HG03571 (cell line): ENCODE measurements around the gene AQP9.

Experiments used
- ATAC-seq: cut with Tn5 transposase; IDR thresholded peaks from one replicate; pipeline ENCODE4 v1.9.1; 2021; ENCODE audit not compliant: unreplicated experiment

Gene AQP9

DNA sequence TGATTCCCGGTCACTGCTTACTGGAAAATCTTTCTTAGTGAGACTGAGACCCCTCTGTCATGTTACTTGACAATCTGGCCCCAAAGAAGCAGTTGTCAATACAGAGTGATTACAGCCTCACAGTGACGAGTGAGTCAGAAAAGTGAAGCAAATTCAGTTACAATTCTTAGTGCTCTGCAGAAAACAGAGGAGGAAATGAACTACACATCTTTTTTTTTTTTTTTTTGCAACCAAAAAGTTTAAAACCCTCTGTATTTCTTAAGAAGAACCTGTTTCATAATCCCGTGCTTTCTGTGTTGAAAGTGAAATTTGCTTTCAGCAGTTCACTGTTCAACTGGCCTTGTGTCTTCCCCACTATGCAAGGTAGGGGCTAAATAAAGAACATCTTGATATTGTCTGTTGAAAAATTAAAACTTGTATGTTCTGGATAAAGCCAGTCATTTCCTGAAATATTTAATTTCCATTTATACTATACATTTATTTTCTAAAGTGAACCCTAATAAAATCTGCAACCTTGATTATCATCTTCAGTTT lies 1.9 kb downstream of the AQP9 start:
- ATAC-seq, result no peak

DNA sequence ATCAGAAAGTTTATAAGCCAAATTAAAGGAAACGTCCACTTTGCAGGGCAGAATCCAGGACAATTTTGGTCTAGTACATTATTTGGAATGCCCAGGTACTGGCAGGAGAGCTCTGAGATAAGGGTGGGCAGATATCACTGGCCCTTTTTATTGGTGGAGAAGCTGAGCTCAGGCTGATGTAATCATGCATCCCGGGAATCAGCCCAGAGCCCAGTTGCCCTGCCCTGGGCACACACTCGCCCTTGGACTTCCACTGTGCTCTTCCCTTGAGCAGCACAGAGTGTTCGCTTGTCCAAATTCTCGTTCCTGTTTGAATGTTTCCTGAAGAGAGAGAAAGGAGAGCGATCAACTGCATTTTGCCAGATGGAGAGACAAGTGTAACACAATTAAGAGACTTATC lies 3.7 kb downstream of the AQP9 start:
- ATAC-seq, result no peak

DNA sequence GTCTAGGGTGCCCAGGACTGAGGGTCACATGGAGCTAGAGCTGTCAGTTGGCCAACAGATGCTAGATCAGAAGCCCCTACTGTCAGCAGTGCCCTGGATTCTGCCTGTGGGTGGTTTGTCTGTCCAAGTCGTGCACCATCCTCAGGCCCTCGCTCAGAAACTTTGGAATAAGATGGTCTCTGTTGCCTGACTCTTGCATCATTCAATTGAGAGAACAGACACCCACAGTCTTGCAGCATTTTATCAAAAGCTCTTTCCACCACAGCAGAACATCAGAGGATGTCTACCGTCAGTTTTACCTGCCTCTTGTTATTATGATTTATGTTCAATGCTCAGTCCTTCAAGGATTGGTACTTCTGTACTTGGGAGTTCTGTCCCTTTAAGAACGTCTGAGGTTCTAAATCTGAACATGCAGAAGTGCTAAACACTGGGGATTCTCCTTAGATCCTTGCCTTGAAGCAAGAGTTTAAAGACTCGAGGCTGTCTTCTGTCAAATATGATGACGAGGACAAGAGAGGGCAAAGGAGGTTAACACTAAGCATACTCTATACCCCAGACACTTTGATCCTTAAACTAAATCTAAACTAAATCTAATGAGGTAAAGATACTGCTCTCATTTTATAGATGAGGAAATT lies 4.8 kb downstream of the AQP9 start:
- ATAC-seq, result no peak

DNA sequence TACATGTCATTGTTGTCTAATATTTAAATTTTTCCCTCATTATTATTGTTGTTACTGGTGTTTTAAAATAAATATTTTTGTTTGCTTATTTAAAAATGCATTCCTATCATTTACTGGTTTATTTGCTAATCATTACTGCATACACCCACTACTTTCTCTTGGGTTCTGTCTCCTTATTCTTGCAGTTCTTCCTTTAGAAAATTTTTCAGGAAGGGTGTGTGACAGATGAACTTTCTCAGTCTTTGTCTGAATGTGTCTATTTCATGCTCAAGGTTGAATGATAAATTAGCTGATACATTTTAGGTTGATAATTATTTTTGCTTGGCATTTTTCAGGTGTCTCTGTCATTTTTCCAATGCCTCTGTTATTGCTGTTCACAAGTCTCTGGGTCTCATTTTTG lies 7.4 kb downstream of the AQP9 start:
- no peak for ATAC-seq

DNA sequence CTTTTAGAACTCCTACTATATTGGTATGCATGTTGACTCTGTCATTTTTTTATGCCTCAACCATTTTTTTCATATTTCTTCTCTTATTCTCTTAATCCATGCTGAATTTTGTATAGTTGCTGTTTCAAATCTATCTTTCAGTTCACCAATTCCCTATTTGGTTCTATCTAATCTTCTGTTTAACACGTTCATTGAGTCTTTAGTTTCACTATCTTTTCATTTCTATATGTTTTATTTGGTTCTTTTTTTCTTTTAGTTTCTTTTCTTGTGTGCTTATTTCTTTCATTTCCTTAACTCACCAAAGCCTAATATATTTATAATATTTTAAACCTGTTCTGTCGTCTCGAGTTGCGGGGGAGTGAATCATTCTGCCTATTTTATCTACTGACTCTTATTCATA lies 8.0 kb downstream of the AQP9 start:
- ATAC-seq, result no peak

DNA sequence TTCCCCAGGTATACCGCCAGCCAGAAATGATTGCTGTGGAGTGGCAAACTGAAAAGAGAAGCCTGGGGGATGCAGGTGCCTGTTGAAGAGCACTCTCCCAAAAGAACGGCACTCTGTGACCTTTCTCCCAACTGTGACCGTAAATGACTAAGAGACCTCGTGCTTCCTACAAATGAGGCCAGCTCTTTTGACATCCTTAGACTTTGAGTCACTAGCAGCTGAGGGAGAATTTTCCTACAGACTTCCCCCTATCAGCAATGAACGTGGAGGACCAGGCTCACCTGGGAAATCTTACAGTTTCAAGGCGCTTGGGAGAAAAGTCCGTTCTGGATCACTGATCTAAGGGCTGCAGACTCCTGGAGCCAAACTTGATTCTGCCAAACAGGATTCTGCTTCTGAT lies 8.6 kb downstream of the AQP9 start:
- no peak for ATAC-seq

DNA sequence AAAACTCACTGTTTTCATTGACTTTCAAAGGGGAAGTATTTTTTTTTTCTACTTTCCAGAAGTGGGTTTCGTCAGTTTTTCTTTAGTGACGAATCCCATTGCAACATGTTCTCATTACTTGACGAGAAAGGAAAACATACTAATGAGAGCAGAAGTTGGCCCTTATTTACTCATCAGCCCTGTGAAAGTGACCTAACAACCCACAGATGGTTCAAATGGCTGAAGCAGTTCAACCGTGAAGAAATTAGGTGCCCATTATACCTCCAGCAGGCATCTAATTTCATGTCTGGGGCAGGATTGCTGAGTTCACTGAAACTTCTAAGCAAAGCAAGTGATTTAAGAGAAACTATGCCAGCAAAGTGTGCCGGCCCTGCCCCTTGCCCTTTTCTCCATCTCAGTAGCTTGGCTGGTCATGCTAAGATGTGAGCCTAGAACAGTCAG lies 9.0 kb downstream of the AQP9 start:
- no peak for ATAC-seq

DNA sequence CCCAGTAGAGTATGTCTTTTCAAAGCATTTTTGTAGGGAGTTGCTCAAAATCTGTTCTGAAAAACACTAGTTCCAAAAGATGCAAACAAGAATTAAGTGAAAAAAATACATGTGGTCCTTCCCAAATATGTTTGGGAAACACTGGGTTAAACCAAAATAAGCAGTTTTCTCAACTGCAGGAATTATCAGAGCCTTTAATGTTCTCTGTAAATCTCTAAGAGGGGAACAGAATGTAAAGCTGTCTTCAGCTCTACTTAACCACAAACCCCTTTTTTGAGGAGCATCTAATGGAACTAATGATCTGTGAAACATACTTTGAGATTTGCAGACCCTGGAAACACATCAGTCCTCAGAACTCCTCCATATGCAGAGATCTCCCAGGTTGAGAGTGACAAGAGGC lies 9.9 kb downstream of the AQP9 start:
- ATAC-seq, result no peak

DNA sequence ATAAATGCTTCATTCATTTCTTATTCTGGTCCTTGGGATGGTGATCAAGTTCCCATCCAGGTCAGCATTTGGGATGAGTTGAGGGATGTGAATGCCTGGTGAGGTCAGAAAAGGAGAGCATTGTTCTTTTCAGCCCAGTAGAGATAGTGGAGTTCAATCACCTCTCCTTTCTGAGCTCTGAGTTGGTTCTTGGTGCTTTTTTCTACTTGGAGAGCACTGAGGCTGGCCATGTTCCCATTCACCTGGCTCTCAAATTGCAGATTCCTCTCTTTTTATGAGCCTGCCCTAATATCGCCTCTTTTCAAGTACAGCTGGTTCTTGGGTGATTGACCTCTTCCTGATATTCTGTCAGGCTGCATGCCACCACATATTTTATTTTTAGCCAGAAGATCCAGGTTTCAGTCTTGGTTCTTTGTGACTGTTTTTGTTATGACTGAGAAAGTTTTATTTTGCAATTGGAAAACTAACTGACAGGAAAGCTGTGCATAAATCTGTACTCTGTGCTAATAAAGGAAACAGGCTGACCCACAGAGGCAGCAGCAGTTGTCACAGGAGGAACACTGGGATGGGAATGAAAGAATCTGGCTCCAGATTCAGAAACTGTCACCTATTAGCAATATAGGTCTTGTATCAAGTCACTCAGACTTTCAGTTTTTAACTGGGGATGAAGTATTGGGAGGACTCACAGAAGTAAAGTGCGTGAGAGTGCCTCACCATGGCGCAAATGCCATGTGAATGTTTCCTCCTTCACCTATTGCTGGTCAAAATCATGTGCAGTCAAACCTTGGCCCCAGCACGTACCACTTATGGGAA lies 10.7 kb downstream of the AQP9 start:
- no peak for ATAC-seq

DNA sequence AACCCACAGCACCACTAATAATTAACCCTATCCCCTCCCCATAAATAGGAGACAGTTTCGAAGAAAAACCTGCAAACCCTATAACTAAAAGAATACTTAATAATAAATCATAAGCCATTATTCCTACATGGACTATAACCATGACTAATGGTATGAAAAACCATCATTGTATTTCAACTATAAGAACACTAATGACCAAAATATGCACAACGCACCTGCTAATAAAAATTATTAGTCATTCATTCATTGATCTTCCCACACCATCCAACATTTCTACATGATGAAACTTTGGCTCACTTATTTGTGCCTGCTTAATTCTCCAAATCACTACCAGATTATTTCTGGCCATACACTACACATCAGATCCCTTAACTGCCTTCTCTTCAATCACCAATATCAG lies 16.6 kb downstream of the AQP9 start:
- ATAC-seq, result no peak

DNA sequence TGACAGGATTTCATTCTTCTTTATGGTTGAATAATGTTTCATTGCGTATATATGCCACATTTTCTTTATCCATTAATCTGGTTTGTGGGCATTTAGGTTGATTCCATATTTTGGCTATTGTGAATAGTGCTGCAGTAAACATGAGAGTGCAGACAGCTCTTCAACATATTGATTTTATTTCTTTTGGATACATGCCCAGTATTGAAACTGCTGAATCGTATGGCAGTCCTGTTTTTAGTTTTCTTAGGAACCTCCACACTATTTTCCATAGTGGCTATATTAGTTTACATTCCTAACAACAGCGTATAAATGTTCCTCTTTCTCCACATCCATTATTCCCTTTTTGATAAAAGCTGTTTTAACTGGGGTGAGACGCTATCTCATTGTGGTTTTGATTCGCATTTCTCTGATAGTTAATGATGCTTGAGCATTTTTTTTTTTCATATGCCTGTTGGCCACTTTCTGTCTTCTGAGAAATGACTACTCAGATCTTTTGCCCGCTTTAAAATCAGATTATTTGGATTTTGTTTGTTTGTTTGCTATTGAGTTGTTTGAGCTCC lies 21.7 kb downstream of the AQP9 start:
- no peak for ATAC-seq

DNA sequence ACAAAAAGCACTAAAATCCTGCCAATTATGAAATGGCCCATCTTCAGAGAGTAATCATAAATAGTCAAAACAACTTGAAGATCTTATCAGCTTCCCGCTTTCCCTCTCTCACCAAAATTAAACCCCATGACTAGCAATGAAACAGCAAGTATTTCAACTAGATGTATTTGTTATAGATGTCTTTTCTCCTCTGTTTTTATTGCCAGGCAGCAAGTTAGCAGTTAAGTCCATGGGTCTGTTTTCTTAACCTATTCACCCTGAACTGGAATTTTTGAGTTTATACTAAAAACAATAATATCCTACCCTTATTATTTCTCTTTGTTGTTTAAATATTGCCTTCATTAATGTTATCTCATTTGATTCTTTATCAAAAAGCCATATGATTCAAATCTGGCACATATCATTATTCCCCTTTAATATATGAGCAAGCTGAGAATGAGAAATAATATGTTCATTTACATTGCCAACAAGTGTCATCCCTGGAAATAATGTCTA lies 23.3 kb downstream of the AQP9 start:
- no peak for ATAC-seq

DNA sequence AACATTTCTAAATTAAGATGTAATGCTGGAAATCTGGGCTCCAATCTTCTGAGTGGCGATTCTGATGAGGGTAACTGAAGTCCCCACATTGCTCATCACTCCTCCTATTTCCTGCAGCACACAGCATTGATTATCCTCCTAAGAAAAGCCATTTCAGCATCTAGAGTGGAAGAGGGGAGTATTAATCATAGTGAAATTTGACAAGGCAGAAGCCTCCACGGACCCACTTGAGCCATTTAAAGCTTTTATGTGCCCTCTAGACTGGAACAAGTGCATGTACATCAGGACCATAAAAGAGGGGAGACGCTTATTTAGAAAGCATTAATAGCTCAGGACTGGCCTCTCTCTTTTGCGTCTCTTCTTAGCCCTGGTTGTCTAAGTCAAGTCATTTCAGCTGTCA lies 25.8 kb downstream of the AQP9 start:
- no peak for ATAC-seq

DNA sequence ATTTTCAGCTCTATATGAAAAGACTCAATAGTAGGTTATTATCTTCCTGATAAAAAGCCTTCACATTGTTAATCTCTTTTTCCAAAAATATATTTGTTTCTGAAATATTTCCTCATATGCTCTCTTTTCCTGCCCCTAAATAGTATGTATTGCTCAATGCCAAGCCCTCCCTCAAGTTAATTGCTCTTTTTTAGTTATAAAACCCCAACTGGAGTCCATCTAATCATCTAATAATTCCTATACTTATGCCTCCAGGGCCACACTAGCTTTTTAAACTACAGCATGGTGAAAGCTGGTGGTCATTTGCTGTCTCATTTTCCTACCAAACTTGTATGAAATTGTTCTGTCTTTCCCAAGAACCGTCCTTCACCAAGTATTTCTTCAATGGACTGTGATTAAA lies 26.7 kb downstream of the AQP9 start:
- no peak for ATAC-seq

DNA sequence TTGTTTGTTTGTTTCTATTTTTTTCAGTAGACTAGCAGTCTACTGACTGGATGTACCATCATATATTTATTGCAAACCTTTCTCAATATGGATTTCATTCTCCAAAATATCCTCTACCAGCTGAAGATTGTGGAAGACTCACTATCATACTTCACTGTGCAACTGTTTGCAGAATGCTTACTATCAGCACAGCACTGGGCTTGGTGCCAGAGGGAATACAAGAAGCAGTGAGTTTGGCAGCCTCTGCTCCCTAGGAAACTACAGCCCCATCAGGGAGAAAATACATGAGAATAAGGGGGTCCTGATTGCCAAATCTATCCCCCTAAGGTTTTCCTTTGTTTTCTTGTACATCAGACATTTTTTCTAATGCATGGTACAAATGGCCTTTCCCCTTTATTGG lies 27.5 kb downstream of the AQP9 start:
- ATAC-seq, result no peak

DNA sequence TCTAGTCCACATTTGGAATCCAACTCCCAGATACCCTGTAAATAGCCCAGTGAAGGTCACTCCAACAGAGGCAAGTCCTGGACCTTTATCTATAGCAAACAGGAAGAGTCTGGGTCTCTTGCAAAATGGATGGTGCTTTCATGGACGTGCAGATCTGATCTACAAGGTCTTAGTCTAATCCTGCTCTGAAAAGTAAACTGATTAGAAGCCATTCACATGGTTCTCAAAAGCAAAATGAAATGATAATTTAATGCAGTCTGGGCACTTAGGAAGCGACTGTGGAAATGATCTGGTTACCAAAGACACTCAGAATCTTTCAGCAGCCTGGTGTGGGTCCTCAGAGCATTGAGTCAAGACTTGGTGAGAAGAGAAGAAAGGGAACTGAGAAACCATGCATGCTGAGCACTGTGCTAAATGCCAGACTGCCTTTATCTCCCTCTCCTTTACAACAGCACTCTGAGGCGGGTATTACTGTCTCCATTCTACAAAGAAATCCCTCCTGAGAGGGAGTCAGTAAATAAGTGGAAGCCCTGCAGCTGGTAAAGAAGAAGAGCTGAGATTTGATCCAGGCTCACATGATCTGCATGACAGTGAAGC lies 29.0 kb downstream of the AQP9 start:
- no peak for ATAC-seq

DNA sequence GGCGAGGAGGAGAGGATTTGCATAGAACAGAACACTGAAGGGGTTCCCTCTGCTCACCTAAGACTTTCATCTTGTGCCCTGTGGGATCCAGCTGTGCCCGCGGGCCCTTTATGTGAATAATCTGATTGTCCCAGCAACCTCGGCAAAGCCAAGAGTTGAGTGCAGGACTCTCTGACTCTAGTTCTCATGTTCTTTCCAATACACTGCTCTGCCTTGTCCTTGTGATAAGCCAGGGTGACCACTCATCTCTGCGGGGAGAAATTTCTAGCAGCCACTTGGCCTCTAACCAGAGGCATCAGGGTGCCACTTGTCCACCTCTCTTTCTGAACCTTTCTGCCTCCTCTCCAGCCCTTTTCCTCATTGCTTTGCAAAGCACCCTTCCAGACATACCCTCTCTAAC lies 31.8 kb downstream of the AQP9 start:
- ATAC-seq, result no peak

DNA sequence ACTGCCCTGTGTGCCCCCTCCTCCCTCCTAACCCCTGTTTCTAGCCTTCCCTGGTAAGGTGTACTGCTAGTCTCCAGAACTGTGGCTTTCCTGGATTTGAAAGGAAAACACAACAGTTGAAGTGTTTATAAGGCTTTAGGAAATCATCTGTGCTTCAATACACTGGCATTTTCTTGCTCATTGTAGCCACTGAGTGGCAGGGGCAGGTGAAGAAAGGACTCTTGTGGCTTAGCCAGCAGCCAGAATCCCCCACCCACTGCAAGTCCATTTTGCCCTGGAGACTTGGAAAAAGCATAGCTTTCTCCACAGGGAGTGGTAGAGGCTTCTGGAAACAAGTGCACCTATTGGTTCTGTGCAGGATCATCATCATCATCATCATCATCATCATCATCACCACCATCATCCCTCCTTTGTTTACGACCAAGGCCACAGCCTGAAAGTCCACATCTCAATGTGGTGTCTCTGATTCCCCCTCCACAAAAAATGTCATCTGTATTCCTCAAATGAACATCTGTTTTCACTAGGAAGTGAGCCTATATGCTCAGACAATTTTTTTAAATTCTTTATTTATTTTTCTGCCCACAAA lies 33.4 kb downstream of the AQP9 start:
- ATAC-seq, result no peak

DNA sequence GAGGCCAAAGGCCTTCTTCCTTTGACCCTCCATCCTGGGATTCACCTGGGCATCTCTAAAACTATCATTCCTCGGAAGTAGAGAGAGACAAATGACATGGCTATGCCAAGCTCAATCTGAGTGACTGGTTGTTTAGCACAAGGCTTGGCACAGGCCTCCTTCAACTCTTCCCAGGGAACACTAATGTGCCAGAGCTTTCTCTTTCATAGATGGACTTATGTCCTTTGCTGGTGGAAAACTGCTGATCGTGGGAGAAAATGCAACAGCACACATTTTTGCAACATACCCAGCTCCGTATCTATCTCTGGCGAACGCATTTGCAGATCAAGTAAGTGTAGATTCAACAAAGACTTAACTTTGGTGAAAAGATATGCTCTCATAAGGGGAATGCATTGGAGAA lies 36.5 kb downstream of the AQP9 start:
- ATAC-seq, result no peak

DNA sequence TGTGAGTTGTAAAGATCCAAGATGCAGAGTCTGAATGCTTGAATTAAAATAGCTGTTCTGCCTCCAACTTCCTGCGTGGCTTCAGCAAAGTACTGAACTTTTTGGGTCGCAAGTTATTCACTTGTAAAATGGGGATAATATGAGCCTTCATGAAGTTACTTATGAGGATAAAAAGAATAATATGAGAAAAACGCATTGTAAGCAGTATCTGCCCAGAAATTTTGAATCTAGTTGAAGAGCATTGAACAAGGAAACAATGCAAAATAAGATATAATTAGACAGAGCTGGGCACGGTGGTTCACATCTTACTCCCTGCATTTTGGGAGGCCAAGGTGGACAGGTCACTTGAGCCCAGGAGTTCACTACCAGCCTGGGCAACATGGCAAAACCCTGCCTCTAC lies 37.8 kb downstream of the AQP9 start:
- no peak for ATAC-seq

DNA sequence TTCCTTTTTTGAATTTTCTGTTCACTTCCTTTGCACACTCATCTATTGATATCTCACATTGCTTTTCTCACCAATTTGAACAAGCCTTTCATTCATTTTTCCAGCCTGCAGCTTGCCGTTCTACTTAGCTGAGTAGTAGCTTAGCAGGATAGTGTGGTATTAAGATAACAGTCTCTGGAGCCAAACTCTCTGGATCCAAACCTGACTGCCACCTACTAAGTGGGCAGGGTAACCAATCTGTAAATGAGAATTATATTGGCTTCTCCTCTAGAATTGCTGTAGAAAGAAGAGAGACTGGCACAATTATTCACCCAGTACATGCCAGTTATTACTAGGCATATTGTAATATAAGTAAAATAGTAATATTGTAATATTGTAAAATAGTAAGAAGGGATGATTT lies 40.5 kb downstream of the AQP9 start:
- ATAC-seq, result no peak
